Adipocyte (in vitro differentiated cells): Measurements from ENCODE around the gene ARHGAP29.
A peak's percentile ranks its signal among the peaks of the same experiment; 100 is the strongest.

Experiments
- DNase-seq: peaks from one replicate; pipeline ENCODE4 v3.0.0-alpha.2; 2015; ENCODE audit warnings: low read depth
- H3K27me3 ChIP-seq: replicated peaks from 2 replicates; pipeline ENCODE4 v1.7.0; 2013; ENCODE audit warnings: mild to moderate bottlenecking, low read length, moderate library complexity; ENCODE audit not compliant: control insufficient read depth, insufficient read depth
- H3K36me3 ChIP-seq: 2 replicates; pipeline ENCODE4 v1.7.0; 2013; ENCODE audit warnings: low read length, mild to moderate bottlenecking, moderate library complexity; ENCODE audit not compliant: control insufficient read depth, insufficient read depth, severe bottlenecking
- H3K4me1 ChIP-seq: 2 replicates; pipeline ENCODE4 v1.7.0; 2013; ENCODE audit warnings: mild to moderate bottlenecking, low read length, moderate library complexity; ENCODE audit not compliant: control insufficient read depth, insufficient read depth
- H3K4me3 ChIP-seq: 2 replicates; pipeline ENCODE4 v1.7.0; 2013; ENCODE audit warnings: mild to moderate bottlenecking, low read length, moderate library complexity
- H3K9ac ChIP-seq: 2 replicates; pipeline ENCODE4 v1.7.0; 2013; ENCODE audit warnings: mild to moderate bottlenecking, low read length, moderate library complexity
- H3K9me3 ChIP-seq: 2 replicates; pipeline ENCODE4 v1.7.0; 2013; ENCODE audit warnings: mild to moderate bottlenecking, low read length, moderate library complexity; ENCODE audit not compliant: control insufficient read depth

Gene ARHGAP29

GRCh38 chr1:94142022-94142421 lies 95.4 kb downstream of the ARHGAP29 start:
- Histone ChIP-seq H3K9me3 (no peaks in the 10 kb centered on the region), H3K4me1 (peaks cover 22% of the 10 kb centered on the region), H3K9ac (no peak overlapping the region), H3K27me3 (no peaks in the 10 kb centered on the region), H3K4me3 (peak overlapping the region; percentile 42), H3K36me3 (no peaks in the 10 kb centered on the region)
- peak; percentile 52 for DNase-seq

- Histone ChIP-seq H3K9ac (no peak overlapping the region), H3K4me1 (peaks cover 4% of the 10 kb centered on the region), H3K36me3 (no peaks in the 10 kb centered on the region), H3K9me3 (no peaks in the 10 kb centered on the region), H3K4me3 (no peak overlapping the region), H3K27me3 (no peaks in the 10 kb centered on the region)
- no peak for DNase-seq
Observed at GRCh38 chr1:94132111-94132510, 105.3 kb downstream of the ARHGAP29 start.

- Histone ChIP-seq H3K36me3 (no peaks in the 10 kb centered on the region), H3K27me3 (no peaks in the 10 kb centered on the region), H3K9ac (no peak overlapping the region), H3K4me3 (no peak overlapping the region), H3K9me3 (no peaks in the 10 kb centered on the region), H3K4me1 (peaks cover 14% of the 10 kb centered on the region)
- DNase-seq, result no peak
Observed at GRCh38 chr1:94130851-94131595, 106.4 kb downstream of the ARHGAP29 start.

- Histone ChIP-seq H3K4me3 (no peak overlapping the region), H3K9ac (no peak overlapping the region), H3K27me3 (no peaks in the 10 kb centered on the region), H3K9me3 (no peaks in the 10 kb centered on the region), H3K4me1 (peaks cover 18% of the 10 kb centered on the region), H3K36me3 (no peaks in the 10 kb centered on the region)
- DNase-seq, result no peak
Observed at GRCh38 chr1:94126651-94127050, 110.7 kb downstream of the ARHGAP29 start.

GRCh38 chr1:94125551-94126514 lies 111.6 kb downstream of the ARHGAP29 start:
- Histone ChIP-seq H3K9me3 (no peaks in the 10 kb centered on the region), H3K36me3 (no peaks in the 10 kb centered on the region), H3K9ac (no peak overlapping the region), H3K27me3 (no peaks in the 10 kb centered on the region), H3K4me1 (peaks cover 14% of the 10 kb centered on the region), H3K4me3 (no peak overlapping the region)
- peak; percentile 45 for DNase-seq

GRCh38 chr1:94124538-94124937 lies 112.8 kb downstream of the ARHGAP29 start:
- Histone ChIP-seq H3K4me3 (no peak overlapping the region), H3K9me3 (no peaks in the 10 kb centered on the region), H3K4me1 (peaks cover 19% of the 10 kb centered on the region), H3K27me3 (no peaks in the 10 kb centered on the region), H3K9ac (no peak overlapping the region), H3K36me3 (no peaks in the 10 kb centered on the region)
- DNase-seq, result no peak

- DNase-seq, result no peak
- H3K36me3 ChIP-seq, result no peaks in the 10 kb centered on the region
- H3K9ac ChIP-seq, result no peak overlapping the region
- H3K9me3 ChIP-seq, result no peaks in the 10 kb centered on the region
- H3K4me3 ChIP-seq, result no peak overlapping the region
- peaks cover 25% of the 10 kb centered on the region for H3K4me1 ChIP-seq
- H3K27me3 ChIP-seq, result no peaks in the 10 kb centered on the region
Observed at GRCh38 chr1:94122201-94122970, 115.0 kb downstream of the ARHGAP29 start.
